Embryonic facial prominence (tissue), 1 donor: Measurements from ENCODE around the gene CAPN5.
"Not testable (repeated sequence)": the region's sequence is repeated elsewhere in the genome, so short reads cannot be mapped to it uniquely, and the experiment has no call there.

Source experiments
- DNase-seq: peaks from one replicate; pipeline ENCODE4 v3.0.0-alpha.2; 2016; ENCODE audit errors: extremely low spot score

Gene CAPN5

DNA sequence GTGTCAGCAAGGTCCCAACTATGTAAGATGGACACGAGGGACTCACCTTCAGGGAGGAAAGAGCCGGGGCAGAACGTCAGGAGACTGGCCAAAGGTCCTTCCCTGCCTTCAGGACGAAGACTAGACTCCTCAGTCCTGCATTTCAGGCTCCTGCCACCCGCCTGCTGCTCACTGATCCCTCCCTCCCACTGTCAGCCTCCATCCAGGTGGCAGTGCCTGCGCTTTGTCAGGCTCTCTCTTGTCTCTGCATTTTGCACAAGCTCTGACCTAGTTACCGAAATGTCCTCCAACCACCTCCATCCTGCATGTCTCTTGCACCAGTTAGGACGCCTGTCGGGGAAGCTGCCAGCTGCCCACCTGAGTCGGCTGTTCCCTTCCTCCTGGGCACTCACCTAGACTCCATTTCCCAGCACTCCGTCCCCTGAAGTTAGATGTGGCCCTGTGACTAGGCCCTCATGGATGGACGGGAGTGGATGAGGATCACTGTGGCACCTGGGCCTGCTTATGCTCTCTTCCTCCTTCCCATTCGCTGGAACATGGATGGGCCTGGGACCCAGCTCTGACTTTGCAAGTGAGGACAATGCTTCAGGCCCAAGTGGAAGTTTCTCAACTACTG lies 24.6 kb upstream of the CAPN5 start:
- DNase-seq: no peak

DNA sequence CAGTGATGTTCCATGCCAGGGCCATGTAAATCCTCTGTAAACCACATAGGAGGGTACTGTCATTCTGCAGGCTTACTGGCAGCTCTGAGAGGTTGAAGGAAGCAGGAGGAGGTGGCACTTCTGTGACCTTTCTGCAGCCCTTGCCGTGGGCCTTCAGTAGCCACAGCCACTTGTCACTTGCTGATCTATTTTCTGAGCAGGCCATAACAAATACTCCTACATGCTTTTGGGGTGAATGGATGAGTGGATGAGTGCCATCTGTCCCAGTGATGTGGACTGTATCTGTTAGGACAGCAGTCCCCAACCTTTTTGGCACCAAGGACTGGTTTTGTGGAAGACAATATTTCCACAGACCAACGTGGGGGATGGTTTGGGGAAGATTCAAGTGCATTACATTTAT lies 22.4 kb upstream of the CAPN5 start:
- no peak for DNase-seq

DNA sequence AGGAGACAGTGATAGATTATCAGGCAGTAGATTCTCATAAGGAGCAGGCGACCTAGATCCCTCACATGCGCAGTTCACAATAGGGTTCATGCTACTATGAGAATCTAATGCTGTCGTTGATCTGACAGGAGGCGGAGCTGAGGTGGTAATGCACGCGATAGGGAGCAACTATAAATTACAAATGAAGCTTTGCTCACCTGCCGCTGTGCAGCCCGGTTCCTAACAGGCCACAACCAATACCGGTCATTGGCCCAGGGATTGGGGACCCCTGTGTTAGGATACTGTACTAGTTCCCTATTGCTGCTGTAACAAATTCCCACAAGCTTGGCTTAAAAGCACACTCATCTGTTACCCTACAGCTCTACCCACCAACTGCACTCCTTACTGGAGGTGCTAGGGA lies 21.9 kb upstream of the CAPN5 start:
- no peak for DNase-seq

DNA sequence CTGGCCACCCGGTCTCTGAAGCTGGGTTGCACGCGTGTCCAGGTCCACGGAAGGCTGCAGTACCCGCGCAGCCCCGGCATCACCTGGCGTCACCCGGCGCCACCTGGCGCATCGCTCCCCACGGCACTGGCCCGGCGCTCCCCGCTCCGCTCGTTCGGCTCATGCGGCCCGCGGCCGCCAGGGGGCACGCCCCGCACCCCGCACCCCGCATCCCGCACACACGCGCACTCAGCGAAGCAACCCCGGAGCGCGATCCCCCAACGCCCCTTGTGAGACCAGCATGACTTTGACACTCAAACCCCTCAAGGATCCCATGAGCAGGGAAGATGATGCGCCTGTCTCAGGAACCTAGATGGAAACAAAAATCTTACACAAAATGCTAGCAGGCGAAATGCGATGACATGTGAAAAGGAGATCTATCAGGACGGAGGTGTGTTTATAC lies 20.7 kb upstream of the CAPN5 start:
- no peak for DNase-seq

DNA sequence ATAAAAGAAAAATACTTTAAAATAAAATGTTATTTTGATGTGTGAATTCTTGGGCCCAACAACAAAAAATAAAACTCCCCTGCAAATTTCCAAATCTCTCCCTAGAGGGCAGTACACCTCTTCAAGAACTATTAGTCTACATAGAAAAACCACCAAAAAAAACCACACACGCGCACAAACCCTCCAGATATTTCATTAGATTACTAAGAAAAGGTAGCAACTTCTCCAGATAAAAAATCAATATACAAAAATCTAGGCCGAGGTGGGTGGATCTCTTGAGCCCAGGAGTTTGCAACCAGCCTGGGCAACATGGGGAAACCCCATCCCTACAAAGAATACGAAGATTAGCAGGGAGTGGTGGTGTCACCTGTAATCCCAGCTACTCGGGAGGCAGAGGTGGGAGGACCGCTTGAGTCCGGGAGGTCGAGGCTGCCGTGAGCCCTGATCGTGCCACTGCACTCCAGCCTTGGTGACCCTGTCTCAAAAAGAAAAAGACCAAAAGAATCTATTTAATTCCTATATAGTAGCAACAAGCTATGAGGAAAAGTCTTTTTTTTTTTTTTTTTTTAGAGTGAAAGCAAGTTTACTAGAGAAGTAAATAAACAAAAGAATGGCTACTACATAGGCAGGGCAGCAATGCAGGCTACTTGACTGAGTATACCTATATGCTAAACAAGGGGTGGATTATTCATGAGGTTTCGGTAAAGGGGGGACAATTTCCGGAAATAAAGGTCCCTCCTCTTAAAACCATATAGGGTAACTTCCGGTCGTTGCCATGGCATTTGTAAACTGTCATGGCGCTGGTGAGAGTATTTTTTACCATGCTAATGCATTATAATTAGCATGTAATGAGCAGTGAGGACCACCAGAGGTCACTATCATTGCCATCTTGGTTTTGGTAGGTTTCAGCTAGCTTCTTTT lies 19.5 kb upstream of the CAPN5 start:
- DNase-seq: peak; percentile 81

DNA sequence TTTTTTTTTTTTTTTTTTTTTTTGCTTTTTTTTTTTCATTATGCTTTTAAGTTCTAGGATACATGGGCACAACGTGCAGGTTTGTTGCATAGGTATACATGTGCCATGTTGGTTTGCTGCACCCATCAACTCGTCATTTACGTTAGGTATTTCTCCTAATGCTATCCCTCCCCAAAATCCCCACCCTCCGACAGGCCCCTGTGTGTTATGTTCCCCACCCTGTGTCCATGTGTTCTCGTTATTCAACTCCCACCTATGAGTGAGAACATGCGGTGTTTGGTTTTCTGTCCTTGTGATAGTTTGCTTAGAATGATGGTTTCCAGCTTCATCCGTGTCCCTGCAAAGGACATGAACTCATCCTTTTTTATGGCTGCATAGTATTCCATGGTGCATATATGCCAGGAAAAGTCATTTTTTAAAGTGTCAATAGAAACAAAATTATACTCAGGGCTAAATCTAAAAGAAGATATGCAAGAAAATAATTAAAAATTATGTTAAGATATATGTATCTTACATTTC lies 18.8 kb upstream of the CAPN5 start:
- not testable (repeated sequence) for DNase-seq

DNA sequence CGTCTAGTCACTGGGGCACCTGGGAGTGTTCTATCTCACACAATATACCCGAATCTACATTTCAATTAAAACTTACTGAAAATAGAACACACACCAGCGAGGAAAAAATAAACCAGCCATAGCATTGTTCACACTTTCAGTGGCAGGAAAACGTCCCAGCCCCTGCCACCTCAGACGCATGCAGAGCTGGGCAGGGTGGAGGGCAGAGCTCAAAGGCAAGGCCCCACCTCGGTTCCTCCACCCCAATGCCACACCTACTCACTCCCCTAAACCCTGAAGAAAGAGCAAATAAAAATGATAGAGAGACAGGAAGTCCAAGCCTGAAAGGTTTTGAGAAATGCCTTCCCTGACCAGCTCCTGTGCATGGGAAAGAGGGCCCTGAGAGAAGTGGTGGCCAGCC lies 17.7 kb upstream of the CAPN5 start:
- no peak for DNase-seq

DNA sequence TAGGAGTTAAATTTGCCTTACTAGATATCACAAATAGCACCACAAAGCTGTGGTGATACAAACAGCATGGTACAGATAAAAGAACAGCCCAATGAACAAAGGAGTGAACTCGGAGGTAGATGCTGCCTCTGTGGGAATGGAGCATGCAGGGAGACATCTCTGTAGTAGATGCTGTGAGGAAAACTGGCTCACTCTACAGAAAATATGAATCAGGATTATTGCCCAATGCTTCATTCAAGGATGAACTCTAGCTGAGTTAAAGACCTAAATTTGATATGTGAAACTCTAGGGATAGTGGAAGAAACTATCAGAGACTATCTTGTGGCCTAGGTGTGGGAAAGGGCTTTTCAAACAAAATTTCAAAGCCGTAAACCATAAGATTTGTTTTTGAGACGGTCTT lies 15.3 kb upstream of the CAPN5 start:
- no peak for DNase-seq

DNA sequence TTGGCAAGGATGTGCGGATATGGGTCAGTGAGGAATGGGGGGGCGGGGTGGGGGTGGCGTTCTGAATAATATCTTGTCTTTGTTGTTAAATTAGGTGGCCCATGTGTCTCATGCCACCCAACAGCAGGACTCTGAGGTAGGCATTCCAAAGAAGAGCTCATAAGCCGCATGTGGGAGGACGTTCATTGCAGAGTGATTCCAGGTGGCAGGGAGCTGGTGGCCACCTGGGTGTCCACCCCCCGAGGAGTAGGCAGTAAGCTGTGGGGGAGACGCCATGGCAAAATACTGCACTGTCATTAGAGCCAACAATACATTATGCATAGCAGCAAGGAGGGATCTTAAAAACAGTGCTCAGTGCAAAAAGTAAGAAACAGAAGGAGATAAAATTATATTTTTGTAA lies 14.3 kb upstream of the CAPN5 start:
- no peak for DNase-seq

DNA sequence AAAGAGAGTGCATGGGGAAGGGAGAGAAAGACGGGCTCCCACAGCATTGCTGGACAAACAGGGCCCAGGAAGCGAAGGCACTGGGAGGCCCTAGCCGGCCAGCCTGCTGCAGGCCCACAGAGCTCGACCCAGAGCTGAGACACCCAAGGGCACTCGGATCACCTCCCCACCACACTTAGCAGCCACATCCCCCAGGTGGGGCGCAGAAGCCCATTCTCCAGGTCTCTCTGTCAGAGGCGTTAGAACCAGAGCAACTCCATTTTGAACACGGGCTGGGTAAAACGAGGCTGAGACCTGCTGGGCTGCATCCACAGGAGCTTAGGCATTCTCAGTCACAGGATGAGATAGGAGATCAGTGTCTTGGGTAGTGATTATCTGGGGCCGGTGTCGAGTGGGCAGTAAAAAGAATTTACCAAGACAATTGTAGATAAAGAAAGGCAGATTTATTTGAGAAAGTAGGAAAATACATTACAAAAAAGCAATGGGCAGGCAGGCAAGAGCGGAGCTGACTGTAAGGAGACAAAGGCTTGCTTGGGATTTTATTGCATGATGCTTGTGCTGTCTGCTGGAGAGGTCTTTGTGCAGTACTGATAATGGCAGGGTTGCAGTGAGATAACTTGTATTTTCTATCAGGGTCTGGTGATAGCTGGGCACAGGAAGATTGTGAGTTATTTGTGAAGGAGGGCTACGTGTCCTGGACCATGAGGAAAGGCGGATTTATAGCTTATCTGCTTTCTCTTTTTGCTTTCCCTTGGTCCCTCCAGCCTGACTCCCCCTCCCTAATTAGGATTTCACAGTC lies 13.4 kb upstream of the CAPN5 start:
- no peak for DNase-seq

DNA sequence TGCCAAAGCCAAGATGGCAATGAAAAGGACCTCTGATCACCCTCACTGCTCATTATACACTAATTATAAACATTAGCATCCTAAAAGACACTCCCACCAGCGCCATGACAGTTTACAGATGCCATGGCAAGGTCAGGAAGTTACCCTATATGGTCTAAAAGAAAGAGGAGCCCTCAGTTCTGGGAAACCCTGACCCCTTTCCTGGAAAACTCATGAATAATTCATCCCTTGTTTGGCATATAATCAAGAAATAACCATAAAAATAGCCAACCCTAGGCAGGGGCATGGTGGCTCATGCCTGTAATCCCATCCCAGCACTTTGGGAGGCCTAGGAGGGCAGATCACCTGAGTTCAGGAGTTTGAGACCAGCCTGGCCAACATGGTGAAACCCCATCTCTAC lies 12.7 kb upstream of the CAPN5 start:
- no peak for DNase-seq

DNA sequence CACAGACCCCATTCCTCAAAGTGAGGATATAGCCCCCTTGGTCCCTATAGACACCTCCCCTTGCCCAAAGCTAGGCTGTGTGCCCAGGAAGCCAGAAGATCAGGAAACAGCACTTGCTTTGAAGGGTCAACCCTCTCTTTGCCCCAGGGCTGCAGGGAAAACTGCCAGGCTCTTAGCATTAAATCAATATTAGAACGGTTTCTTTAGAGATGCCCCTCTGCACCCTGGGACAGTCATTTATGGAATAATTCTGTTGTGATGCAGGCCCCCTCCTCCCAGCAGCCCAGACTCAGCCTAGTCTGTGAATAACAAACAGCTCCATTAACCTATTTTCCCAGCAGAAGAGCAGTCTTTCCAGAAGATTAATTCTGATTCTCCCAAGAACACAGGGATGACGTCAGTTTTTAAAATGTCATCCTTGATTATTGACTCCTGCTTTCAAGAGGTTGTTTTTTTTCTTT lies 11.6 kb upstream of the CAPN5 start:
- DNase-seq: no peak

DNA sequence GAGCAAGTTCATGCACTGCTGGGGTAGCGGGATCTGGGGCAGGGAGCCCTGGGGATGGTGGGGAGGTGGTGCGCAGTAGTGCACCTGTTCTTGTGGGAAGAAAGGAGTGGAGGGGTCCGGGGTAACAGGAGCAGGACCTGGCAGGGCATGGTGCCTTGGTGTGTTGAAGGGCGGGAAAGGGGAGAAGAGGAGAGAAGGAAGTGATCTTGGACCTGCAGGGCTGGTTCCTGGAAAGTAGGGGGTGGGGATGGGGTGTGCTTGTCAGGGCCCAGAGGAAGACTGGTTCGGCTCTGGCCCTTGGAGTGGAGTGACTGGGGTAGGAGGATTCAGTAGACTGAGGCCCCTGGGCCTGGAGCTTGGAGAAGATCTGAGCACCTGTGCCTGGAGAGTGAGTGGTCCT lies 10.9 kb upstream of the CAPN5 start:
- DNase-seq: no peak

DNA sequence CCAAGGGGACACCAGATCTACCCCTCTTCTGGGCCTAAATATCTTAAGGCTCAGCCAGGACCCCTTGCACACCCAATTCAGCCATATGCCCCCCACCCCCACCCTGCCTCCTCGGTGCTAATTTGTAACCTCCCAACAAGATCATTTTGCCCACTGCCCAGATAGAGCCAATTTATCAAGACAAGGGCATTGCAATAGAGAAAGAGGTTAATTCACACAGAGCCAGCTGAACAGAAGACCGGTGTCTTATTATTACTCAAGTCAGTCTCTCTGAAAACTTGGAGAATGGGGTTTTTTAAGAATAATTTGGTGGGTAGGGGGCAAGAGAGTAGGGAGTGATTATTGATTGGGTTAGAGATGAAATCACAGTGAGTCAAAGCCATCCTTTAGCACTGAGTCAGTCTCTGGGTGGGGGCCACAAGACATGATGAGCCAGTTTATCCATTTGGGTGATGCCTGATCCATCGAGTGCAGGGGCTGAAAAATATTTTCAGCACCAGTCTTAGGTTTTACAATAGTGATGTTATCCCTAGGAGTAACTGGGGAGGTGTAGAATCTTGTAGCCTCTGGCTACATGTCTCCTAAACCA lies 9.9 kb upstream of the CAPN5 start:
- no peak for DNase-seq

DNA sequence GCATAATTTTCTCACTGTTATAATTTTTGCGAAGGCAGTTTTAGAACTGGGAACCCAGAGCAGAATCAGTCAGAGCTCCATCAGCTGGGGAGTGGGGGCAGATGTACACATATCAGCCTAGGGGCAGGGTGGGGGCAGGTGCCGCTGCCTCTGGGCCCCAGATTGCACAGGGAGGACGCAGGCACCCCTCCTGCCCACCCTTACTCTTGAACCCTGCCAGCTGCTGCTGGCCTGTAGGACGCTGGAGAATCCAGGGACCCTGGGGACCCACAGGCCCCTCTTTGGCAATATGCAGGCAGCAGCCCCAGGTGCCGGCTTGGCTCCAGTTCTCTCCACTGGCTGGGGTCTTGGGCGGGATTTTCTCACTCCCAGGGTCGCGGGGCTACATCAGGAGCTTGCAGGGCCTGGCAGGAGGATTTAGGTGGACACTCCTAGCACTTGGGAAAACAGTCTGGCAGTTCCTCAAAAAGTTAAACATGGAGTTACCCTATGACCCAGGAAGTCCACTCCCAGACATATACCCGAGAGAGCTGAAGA lies 8.8 kb upstream of the CAPN5 start:
- no peak for DNase-seq

DNA sequence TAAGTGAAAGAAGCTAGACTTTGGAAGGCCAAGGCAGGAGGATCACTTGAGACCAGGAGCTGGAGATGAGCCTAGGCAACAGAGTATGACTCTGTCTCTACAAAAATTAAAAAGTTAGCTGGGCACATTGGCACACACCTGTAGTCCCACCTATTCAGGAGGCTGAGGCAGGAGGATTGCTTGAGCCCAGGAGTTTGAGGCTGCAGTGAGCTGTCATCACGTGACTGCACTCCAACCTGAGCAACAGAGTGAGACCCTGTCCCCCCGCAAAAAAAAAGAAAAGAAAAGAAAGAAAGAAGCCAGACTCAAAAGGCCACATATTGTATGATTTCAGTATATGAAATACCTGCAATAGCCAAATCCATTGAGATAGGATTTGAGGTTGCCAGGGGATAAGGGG lies 7.9 kb upstream of the CAPN5 start:
- DNase-seq: no peak

DNA sequence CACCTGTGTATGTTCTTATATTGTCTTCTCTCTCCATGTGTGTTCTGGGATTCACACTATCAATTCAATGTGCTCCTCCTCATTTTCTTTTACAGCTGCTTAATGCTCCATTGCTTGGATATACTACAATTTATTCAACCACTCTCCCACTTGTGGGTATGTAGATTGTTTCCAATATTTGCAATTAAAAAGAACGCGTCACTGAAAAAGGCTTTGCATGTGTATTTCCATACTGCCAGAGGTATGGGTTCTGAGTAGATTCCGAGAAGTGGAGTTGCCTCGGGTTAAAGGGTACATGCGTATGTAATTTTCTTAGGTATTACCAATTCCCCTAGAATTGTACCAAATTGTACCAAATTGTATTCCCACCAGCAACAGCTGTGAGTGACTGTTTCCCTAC lies 7.0 kb upstream of the CAPN5 start:
- DNase-seq: no peak

DNA sequence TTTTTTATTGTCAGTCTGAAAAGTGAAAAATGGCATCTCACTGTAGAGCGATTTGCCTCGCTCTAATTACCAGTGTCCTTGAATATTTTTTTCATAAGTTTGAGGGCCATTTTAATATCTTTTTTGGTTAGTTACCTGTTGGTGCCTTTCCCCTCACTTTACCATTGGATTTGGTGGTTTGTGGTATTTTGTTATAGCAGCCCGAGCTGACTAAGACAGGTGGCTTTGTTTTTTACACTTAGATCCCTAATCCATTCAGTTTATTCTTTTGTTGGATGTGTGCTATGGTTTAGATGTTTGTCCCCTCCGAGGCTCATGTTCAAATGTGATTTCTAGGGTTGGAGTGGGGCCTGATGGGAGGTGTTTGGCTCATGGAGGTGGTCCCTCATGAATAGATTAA lies 6.5 kb upstream of the CAPN5 start:
- no peak for DNase-seq

DNA sequence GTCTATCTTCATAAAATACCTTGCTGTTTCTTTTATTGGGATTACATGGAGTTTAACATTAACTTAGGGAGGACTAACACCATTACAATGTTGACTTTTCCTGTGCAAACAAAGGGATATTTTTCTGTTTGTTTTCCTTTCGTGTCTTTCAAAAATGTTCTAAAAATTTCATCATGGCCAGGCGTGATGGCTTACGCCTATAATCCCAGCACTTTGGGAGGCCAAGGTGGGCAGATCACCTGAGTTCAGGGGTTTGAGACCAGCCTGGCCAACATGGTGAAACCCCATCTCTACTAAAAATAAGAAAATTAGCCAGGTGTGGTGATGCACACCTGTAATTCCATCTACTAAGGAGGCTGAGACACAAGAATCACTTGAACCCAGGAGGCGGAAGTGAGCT lies 5.5 kb upstream of the CAPN5 start:
- DNase-seq: not testable (repeated sequence)

DNA sequence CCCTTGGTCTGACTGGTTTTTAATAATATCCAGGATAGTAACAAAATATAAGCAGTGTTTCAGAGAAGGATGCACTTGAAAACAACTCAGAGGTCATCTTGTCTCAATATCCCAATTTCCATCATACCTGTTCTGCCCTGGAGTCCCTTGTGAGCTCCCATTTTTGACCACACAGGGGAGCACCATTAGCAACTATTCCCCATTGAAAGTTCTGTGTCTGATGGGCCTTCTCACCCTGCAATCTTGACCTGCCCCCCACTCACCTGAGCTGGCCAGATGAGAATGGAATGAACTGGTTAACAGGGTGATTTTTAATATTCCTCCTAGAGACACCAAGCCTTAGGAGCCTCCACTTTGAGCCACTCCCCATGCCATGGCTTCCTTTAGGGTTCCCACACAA lies 3.8 kb upstream of the CAPN5 start:
- DNase-seq: no peak

DNA sequence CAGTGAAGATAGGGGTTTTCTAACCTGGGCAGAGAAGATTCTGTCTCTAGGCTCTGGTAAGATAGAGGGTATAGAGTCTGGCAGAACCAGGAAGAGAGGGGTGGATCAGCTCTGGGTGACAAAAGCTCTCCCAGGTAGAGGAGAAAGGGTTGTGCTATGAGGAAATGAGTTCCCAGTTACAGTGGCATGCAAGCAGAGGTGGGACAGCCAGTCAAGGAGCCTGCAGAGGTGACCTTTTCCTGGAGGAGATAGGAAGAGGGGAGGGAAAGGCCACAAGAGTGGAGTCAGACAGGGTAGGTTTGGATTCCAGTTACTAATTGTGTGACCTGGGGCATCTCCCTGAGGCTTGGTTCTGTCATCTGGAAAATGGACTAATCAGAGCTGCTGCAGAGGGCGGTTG lies 3.4 kb upstream of the CAPN5 start:
- DNase-seq: no peak

DNA sequence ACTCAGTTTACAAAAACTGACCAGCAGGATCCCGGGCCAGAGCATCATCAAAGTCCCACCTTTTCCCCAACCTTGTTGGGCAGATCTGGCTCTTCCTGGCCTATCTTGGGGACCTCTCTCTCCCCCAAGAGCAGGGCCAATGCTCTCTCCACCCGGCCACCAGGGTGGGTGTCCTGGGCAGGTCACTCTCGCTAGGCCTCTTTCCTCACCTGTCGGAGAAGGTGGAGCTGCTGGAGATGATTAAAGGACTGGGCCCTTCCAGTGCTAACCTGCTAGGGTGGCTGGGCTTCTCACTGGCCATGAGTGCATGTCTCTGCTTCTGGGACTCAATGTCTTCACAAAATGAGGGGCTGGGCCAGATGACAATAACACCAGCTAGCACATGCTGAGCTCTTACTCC lies 2.9 kb upstream of the CAPN5 start:
- DNase-seq: no peak
